IMR-90 (cell line): ENCODE results near the gene AATF.

Source experiments
- CEBPB ChIP-seq: IDR thresholded peaks from 2 replicates; pipeline ENCODE4 v1.6.1; 2012; ENCODE audit warnings: low read depth, low read length, improper control_type of control experiment
- CHD1 ChIP-seq: IDR thresholded peaks from 2 replicates; pipeline ENCODE4 v1.6.1; 2012; ENCODE audit warnings: low read depth, low read length, improper control_type of control experiment
- POLR2A ChIP-seq: IDR thresholded peaks from 2 replicates; pipeline ENCODE4 v1.6.1; 2012; ENCODE audit warnings: mild to moderate bottlenecking, low read depth, low read length
- SMC3 ChIP-seq: fragments of 150-350 bp; IDR thresholded peaks from 2 replicates; pipeline ENCODE4 v1.6.1; 2016; ENCODE audit warnings: low read depth, mild to moderate bottlenecking, antibody characterized with exemption, low read length, moderate library complexity
- TF ChIP-seq, protein P1 (sequence below): conservative IDR thresholded peaks from 2 replicates; pipeline ENCODE4 v1.5.1; 2012; ENCODE audit warnings: mild to moderate bottlenecking, low read depth, low read length, improper control_type of control experiment

DNA sequence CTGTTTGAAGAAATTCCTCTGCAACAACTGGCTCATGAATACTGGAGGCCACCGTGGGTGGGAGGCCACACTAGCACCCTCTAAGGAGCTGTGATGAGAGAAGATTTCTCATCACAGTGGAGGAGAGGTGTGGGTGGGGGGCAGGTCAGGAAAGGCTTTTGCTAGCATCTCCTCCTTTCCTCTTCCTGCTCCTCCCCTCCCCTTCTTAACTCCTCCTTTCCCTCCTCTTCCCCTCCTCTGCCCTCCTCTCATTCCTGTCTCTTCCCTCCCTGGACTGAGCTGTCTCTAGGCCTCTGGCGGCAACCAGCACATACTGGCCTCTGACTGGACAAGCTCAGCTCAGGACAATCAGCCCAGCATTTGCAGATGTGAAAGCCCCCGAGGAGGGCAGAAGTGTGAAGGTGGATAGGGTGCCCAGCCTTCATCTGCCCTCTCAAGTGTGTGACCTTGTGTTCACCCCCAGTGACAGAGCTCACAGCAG is 30.5 kb upstream of the AATF start:
- no peak for TF ChIP-seq POLR2A
- TF ChIP-seq, protein P1, sequence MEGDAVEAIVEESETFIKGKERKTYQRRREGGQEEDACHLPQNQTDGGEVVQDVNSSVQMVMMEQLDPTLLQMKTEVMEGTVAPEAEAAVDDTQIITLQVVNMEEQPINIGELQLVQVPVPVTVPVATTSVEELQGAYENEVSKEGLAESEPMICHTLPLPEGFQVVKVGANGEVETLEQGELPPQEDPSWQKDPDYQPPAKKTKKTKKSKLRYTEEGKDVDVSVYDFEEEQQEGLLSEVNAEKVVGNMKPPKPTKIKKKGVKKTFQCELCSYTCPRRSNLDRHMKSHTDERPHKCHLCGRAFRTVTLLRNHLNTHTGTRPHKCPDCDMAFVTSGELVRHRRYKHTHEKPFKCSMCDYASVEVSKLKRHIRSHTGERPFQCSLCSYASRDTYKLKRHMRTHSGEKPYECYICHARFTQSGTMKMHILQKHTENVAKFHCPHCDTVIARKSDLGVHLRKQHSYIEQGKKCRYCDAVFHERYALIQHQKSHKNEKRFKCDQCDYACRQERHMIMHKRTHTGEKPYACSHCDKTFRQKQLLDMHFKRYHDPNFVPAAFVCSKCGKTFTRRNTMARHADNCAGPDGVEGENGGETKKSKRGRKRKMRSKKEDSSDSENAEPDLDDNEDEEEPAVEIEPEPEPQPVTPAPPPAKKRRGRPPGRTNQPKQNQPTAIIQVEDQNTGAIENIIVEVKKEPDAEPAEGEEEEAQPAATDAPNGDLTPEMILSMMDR, result no peak
- no peak for TF ChIP-seq SMC3
- TF ChIP-seq CEBPB, result no peak
- TF ChIP-seq CHD1, result no peak
